GM12873 (cell line): ENCODE measurements around the gene MRPL48.

Source experiments
- CTCF ChIP-seq: IDR thresholded peaks from 2 replicates; pipeline ENCODE4 v1.5.1; 2012; ENCODE audit warnings: low read depth, mild to moderate bottlenecking, moderate library complexity, low read length, control low read depth; ENCODE audit not compliant: insufficient read depth; ENCODE audit errors: missing control alignments

Gene MRPL48

DNA sequence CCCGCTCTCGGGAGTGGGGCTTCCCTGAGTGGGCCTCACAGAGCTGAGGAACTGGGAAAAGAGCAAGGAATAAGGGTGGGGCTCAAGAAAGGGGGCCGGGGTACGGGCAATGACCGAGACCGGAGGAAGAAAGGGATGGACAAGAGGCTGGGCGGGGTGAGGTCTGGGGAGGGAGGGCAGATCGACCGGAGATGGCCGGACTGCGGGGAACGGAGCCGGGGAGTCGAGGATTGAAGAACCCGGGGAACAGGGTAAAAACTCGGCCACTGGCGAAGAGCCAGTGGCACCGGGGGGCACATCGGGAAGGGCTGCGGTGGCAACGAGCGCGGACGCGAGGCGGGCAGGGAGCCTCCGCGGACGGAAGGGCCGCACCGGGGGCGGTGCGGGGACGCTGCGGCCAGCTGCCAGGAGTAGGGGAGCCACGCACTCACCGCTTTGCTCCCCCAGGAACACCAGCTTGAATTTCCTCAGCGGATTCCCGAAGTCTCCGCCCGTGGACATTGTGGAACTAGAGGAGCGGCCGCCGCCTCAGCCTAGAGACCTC, 27.5 kb upstream of the MRPL48 start:
- TF ChIP-seq CTCF = no peak

GRCh38 chr11:73760679-73761402, 26.8 kb upstream of the MRPL48 start, which contains the start of gene RAB6A:
TSS of gene RAB6A (minus strand) at chr11:73761074. CDS start at chr11:73760635, 439 bp downstream.
- TF ChIP-seq CTCF = peak; percentile 26

DNA sequence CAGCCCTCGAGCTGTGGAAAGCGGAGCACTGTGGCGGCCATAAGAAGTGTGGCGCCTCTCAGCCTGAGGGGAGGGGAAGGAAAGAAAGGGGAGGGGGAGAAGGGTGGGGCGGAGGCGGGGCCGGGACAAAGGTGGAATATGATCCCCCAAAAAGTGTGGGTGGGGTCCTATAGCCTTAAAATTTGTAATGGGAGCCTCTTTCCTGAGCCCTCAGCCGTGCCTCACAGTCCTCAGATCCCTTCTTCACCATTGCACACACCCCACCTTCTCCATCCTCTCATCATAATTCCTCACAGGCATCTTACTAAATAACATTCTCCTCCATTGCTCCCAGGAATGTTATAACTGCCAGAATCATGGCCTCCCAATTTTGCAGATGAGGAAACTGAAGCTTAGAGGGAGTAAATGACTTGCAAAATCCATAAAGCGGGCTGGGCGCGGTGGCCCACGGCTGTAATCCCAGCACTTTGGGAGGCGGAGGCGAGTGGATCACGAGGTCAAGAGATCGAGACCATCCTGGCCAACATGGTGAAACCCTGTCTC, 26.2 kb upstream of the MRPL48 start:
- no peak for TF ChIP-seq CTCF

- TF ChIP-seq CTCF = no peak
Observed at GRCh38 chr11:73762732-73763131, 24.9 kb upstream of the MRPL48 start.

DNA sequence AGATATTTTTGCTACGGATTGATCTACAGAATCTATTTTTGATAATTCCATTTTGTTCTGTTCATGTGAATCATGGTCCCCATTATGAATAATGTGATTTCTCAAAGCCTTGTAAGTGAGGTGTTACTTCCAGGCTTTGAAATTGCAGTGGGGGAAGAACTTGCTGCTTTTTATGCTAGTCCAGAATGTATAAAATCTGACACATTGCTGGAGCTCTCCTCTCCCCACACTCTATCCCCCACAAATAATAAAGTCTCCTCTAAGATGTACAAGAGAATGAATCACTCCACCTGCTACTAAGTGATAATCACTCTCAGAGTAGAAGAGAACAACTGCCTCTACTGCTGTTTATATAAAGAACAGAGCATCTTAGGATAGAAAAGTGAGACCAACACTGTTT, 20.9 kb upstream of the MRPL48 start:
- TF ChIP-seq CTCF = no peak

DNA sequence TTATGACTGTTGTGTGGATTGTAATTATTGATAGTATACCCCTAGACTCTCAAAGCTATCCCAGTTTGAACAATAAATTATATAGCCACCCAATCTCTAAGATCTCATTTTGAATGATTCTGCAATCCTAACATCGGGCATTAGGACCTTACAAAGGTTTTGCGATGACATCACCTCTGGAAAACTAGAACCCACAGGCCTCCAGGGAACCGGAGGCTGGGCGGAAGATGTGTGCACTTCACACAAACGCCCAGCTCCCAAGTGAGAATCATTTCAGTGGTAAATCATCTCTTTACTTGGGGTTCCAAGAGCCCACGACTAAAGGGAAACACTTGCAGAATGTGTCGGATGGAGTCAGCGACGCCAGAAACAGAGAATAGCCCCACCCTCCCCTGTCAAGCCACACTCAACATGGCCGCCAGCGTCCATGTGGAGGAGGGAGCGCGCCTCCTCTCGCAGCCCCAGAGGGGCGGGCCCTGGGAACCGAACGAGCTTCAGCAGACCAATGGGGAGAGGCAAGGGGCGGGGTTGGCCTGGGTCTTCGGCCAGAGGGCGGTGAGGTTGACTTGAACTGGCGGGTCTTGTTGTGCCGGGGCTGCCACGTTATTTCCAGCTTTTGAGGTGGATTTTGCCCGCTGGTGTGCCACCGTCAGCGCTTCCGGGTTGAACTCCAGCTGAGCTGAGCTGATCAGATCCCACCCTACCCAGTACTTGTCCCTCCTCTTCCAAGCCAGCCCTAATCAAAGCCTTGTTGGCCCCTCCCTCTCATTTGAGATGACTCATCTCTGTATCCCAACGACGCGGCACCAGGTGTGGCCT, 8.4 kb upstream of the MRPL48 start:
- no peak for TF ChIP-seq CTCF

- no peak for TF ChIP-seq CTCF
Observed at GRCh38 chr11:73781303-73781702, 6.4 kb upstream of the MRPL48 start.
